ENCODE measurements around the gene CD72.

The CD72 gene

GRCh38 chr9:35627575-35627974 lies 9.4 kb upstream of the CD72 start:
- no peak overlapping the region for H3K4me3 ChIP-seq (replicated peaks; ENCODE audit: low read depth, low read length)
- no peak for TF ChIP-seq CTCF (IDR thresholded peaks at IDR 0.05; ENCODE audit: low read length, missing control alignments)
- no peak for DNase-seq (ENCODE audit: low read depth)

- DNase-seq (ENCODE audit: low read depth): no peak
- no peak overlapping the region for H3K4me3 ChIP-seq (replicated peaks; ENCODE audit: low read depth, low read length)
- no peak for TF ChIP-seq CTCF (IDR thresholded peaks at IDR 0.05; ENCODE audit: low read length, missing control alignments)
Measured at GRCh38 chr9:35619800-35620158, 1.6 kb upstream of the CD72 start.

- DNase-seq (ENCODE audit: low read depth): no peak
- no peak overlapping the region for H3K4me3 ChIP-seq (replicated peaks; ENCODE audit: low read depth, low read length)
- no peak for TF ChIP-seq CTCF (IDR thresholded peaks at IDR 0.05; ENCODE audit: low read length, missing control alignments)
Measured at GRCh38 chr9:35618854-35619799, 914 bp upstream of the CD72 start.

- H3K4me3 ChIP-seq (replicated peaks; ENCODE audit: low read depth, low read length): no peak overlapping the region
Measured at GRCh38 chr9:35617548-35617947, 665 bp downstream of the CD72 start.

GRCh38 chr9:35616681-35617459 lies 1.3 kb downstream of the CD72 start:
- peak; percentile 55 for DNase-seq (ENCODE audit: low read depth)
- no peak for TF ChIP-seq CTCF (IDR thresholded peaks at IDR 0.05; ENCODE audit: low read length, missing control alignments)

More at GRCh38 chr9:35617548-35617947, 665 bp downstream of the CD72 start:
- no peak for TF ChIP-seq CTCF (IDR thresholded peaks at IDR 0.05; ENCODE audit: low read length, missing control alignments)
- DNase-seq (ENCODE audit: low read depth): no peak

GRCh38 chr9:35615981-35616680 lies 2.1 kb downstream of the CD72 start:
- no peak overlapping the region for H3K4me3 ChIP-seq (replicated peaks; ENCODE audit: low read depth, low read length)
- no peak for DNase-seq (ENCODE audit: low read depth)
- no peak for TF ChIP-seq CTCF (IDR thresholded peaks at IDR 0.05; ENCODE audit: low read length, missing control alignments)

More at GRCh38 chr9:35616681-35617459, 1.3 kb downstream of the CD72 start:
- H3K4me3 ChIP-seq (replicated peaks; ENCODE audit: low read depth, low read length): peak overlapping the region; percentile 37
